Suprapubic skin (tissue), 4 donors: ENCODE measurements around the gene TSSK2.

ENCODE experiments used
- CTCF ChIP-seq, 2 donors: fragments of 200-600 bp in 1 of 2; fragments of 450-650 bp in 1 of 2; sonication (generic) in 1 of 2; IDR thresholded peaks; one replicate each; pipeline ENCODE4 v1.5.1; 2016 to 2019; ENCODE audit warnings: antibody characterized with exemption in 2 of 2, mild to moderate bottlenecking in 1 of 2, moderate library complexity in 1 of 2
- POLR2A ChIP-seq, 2 donors: fragments of 450-650 bp; IDR thresholded peaks; one replicate each; pipeline ENCODE4 v1.6.1; 2017; ENCODE audit warnings: antibody characterized with exemption in 2 of 2, mild to moderate bottlenecking in 2 of 2, moderate library complexity in 2 of 2
- POLR2AphosphoS5 ChIP-seq, 3 donors: sonication (generic); formaldehyde crosslinking; IDR thresholded peaks; one replicate each; pipeline ENCODE4 v1.6.1; 2017; ENCODE audit warnings: antibody characterized with exemption in 3 of 3

DNA sequence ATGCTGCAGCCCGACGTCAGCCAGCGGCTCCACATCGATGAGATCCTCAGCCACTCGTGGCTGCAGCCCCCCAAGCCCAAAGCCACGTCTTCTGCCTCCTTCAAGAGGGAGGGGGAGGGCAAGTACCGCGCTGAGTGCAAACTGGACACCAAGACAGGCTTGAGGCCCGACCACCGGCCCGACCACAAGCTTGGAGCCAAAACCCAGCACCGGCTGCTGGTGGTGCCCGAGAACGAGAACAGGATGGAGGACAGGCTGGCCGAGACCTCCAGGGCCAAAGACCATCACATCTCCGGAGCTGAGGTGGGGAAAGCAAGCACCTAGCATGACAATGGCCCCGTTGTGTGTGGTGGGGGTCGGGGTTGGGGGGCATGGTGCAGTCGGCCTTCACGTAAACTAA, 1.0 kb downstream of the TSSK2 start:
- no peak for TF ChIP-seq POLR2AphosphoS5 (IDR thresholded peaks at IDR 0.05)
- TF ChIP-seq CTCF (IDR thresholded peaks at IDR 0.05), result no peak
- no peak for TF ChIP-seq POLR2A (IDR thresholded peaks at IDR 0.05)
